Stimulated activated CD4-positive, alpha-beta T cell treated with anti-CD3 and anti-CD28 coated beads, TNF-alpha, amount 100 ng/mL, for 24 hours (primary cell): Measurements from ENCODE around the gene MMS22L.

ENCODE experiments used
- DNase-seq, 3 experiments: peaks; one replicate each; pipeline ENCODE4 v3.0.0-alpha.2; 2020; ENCODE audit warnings: low read depth in 3 of 3

The MMS22L gene, protein sequence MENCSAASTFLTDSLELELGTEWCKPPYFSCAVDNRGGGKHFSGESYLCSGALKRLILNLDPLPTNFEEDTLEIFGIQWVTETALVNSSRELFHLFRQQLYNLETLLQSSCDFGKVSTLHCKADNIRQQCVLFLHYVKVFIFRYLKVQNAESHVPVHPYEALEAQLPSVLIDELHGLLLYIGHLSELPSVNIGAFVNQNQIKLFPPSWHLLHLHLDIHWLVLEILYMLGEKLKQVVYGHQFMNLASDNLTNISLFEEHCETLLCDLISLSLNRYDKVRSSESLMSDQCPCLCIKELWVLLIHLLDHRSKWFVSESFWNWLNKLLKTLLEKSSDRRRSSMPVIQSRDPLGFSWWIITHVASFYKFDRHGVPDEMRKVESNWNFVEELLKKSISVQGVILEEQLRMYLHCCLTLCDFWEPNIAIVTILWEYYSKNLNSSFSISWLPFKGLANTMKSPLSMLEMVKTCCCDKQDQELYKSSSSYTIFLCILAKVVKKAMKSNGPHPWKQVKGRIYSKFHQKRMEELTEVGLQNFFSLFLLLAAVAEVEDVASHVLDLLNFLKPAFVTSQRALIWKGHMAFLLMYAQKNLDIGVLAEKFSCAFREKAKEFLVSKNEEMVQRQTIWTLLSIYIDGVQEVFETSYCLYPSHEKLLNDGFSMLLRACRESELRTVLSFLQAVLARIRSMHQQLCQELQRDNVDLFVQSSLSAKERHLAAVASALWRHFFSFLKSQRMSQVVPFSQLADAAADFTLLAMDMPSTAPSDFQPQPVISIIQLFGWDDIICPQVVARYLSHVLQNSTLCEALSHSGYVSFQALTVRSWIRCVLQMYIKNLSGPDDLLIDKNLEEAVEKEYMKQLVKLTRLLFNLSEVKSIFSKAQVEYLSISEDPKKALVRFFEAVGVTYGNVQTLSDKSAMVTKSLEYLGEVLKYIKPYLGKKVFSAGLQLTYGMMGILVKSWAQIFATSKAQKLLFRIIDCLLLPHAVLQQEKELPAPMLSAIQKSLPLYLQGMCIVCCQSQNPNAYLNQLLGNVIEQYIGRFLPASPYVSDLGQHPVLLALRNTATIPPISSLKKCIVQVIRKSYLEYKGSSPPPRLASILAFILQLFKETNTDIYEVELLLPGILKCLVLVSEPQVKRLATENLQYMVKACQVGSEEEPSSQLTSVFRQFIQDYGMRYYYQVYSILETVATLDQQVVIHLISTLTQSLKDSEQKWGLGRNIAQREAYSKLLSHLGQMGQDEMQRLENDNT

DNA sequence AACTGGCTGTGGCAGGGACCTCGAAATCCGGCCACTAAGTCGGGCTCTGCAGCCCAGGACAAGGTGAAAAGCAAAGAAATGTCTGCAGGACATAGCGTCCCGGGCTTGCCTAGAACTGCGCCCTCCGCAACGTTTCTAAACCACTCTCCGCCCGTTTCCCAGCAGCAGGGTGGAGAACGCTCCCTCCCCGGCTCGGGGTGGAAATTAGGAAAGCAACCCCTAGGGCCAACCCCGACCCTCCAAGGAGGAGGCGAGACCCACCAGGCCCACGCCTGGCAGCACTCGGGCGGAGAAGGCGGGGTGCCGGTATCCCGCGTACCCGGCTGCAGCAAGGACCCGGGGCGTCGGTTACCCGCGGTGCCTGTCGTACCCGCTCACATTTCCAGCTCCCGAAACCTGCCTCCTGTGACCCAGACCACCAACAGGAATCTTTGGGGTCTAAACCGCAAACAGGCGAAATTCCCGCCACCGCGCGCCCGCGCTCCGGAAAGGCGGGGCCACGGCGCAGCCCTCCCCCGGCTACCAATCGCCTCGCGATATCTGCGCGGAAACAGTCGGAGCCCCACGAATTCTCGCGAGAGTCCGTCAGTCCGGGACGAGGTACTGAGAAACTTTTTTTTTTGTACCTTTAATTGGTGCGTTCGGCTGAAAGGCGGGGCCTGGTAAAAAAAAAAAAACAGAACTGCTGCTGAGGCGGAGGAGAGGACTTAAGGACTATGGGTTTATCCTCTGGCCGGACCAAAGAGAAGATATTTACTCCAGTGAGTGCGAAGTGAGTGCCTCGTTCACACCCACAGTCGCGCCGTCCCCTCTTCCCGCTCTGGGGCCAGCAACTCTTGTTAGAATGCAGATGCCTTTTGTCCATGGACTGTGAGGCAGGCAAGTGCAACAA, at the start of gene MMS22L:
Gene MMS22L (minus strand): TSS at position 491 of the 892 bp plus-strand sequence. CDS start 739 bp downstream, outside the sequence.
- DNase-seq, result peak; percentile 81 to 90 (median 82)

DNA sequence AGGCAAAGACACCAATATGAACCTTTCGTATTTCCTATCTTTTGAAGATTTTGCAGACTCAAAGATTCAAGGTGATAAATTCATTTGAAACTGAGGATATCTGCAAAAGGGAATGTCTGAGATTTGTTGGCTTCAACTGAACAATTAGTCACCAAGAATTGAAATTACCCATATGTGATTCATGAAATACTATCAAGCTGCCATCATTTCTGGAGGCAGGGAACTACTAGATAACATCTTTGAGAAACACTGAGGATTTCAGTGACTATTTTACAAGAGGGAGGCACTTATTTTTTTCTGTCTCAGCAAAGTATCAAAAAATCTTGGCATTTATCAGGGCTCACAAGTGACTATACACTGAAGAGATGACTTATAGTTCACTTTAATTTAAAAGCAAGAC, 39.8 kb upstream of the MMS22L start:
- DNase-seq, result no peak

- no peak for DNase-seq
Measured at GRCh38 chr6:97322226-97322625, 39.2 kb upstream of the MMS22L start.

DNA sequence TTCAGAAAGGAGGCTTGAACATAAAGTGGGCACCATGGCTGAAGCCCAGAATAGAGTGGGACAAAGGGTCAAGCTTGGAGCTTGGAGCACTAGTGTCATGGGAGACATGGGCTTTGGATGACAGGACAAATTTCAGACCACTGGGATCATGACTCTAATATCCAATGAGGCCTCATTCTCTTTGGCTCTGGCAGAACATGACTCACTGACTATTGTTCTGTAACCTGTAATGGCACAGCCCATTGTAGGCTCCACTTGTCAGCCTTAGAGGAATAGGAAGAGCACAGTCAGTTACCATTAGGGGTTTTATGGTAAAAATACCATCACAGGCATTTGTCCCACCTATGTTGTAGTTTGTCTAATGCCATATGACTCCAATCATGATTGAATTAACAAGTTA, 34.0 kb upstream of the MMS22L start:
- DNase-seq, result no peak

- DNase-seq, result no peak
Measured at GRCh38 chr6:97312241-97312640, 29.2 kb upstream of the MMS22L start.

DNA sequence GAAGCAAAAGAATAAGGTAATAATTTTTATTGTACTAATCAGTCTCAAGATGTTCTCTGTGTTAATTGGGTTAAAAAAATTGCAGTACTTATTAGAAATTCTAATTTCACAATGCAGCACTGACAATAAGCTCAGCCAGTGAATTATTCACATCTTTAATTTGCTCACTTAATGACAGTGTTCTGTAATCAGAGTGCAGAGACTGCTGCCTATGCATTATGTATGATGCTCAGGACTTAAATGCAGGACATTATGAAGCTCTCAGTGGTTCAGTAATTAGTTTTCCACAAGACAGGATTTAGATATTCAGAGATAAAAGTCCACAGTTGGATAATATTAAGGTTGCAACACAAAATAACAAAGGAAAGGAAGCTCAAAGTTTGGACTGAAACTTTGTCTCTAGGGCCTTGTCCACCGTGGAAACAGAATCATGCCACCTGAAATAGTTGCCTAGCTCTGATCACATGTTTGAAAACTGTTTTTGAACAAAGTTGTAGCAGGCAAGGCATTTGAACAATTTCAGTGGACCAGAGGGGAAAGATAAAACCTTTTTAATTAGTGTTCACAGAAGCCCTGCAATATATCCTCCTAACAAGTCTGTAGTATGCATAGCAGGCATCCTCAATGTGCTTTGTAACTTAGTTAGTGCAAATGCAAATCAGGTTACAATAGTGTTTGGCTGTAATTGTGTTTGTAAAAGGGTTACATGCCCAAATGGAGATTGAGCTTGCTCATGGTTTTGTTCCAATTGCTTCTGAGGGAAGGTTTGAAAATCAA, 23.7 kb upstream of the MMS22L start:
- no peak for DNase-seq

- no peak for DNase-seq
Measured at GRCh38 chr6:97305414-97306066, 22.5 kb upstream of the MMS22L start.

DNA sequence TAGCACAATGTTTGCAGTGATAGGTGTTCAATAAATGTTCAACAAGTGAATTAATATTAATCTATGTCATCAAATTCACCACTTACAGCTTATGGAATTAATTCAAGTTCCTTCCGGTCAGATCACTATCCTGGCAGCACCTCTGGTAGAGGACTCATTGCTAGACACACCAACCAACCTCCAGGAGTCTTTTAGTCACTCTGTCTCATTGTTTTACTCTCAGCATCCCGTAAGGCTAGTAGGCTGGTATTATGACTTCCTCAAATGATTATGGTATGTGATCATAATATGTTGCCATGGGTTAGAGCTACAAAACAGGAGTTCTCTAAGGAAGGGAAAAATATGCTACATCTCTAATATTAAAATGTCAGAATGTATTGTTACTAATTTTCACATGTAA, 21.7 kb upstream of the MMS22L start:
- no peak for DNase-seq

DNA sequence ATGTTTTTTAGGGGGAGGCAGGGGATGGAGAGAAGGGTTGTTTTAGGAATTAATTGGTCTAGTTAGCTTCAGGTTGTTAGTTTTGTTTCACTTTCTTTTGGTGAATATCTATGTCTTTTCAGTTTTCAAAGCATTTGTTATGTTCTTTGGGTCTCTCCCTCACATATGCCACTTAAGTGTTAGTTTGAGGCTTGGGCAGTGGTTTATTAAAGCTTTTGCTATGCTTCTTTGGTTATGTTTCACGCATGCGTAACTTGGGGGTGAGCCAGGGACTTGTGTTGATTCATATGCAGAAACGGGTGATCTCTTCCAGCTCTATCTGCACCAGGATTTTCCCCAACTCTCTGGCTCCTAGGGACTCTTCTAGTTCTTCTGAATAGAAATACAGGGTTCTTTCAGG, 11.4 kb upstream of the MMS22L start:
- DNase-seq, result no peak

DNA sequence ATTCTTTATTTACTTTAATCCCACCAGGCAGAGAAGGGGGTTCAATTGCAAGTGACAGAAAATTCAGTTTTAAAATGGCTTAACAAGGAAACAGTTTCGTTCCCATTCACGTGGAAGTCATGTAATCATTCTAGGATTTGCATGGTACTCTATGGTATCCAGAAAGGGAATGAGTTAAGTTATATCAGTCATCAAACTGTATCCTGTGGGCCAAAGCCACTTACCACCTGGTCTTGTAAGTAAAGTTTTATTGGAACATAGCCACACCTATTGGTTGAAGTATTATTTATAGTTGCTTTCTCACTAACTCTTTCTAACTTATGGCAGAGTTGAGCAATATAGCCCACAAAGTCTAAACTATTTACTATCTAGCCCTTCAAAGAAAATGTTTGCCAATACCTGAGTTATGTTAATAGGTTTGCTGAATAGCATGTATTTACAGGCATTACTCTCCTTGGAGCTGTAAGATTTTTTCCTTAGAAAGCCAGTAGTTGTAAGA, 10.2 kb upstream of the MMS22L start:
- DNase-seq, result no peak

- DNase-seq, result no peak
Measured at GRCh38 chr6:97292671-97293070, 9.7 kb upstream of the MMS22L start.

GRCh38 chr6:97291896-97292295, 8.9 kb upstream of the MMS22L start:
- DNase-seq, result no peak

DNA sequence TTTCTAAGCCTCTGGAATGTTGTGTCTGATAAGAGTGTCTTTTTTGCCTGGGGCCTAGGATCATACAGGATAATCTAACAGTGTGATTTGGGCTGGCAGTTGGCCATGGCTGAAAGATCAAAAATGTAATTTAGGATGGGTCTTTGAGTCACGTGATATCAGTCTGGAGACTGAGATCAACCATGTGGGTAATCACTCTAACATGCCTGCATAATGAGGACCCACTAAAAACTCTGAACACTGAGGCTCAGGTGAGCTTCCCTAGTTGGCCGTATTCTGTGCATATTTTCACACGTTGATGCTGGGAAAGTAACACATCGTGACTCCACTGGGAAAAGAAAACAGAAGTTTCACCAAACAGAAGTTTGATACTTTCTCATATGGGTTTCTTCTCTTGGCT, 6.3 kb upstream of the MMS22L start:
- no peak for DNase-seq

DNA sequence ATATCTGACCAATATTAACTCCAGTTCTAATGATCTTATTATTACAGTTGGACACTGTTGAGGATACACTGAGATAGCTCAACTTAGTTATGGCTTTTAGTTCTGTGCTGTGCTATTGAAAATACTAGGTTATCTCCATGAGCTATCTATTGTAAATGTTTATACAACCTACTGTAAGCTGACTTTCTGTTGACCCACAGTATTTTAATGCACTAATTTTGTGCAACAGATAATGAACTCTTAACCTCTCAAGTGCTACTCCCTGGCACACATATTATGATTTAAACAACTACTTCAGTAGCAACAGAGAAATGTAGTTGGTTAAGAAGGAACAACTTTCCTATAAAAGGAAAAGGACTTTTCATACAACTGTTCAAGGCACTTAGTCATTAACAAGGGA, 5.2 kb upstream of the MMS22L start:
- no peak for DNase-seq

GRCh38 chr6:97282238-97282725, 734 bp downstream of the MMS22L start:
- DNase-seq, result no peak

DNA sequence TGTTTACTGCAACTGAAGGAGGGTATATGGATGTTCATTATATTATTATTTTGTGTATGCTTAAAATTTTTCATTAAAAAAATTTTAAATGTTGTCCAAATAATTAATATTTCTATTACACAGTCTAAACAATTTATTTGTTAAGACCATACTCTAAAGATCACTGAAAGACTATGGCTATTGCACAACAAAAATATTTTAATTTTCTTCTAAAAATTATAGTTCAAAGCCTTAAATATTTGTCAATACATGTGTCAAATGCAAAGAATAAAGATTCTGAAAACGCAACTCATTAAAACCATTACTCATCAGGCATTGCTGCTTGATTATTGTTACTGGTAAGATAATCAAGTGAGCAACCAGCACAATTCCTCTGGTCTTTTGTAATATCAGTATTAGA, 2.2 kb downstream of the MMS22L start:
- DNase-seq, result no peak

- DNase-seq, result no peak
Measured at GRCh38 chr6:97275804-97276203, 7.2 kb downstream of the MMS22L start.

DNA sequence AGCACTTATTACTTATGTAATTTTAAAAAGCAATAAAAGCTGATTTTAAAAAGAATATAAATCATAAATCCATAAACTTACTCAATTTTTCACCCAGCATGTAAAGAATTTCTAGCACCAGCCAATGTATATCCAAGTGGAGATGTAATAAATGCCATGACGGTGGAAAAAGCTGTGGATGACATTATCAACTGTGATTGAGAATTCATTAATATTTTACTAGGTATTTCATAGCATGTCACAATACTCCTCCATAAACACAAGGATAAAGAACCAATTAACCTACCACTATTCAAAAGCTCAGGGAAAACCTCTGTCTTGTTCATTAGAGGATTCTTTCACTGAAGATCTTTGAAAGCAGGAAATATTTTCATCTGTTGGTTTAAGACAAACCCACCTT, 13.2 kb downstream of the MMS22L start:
- no peak for DNase-seq

DNA sequence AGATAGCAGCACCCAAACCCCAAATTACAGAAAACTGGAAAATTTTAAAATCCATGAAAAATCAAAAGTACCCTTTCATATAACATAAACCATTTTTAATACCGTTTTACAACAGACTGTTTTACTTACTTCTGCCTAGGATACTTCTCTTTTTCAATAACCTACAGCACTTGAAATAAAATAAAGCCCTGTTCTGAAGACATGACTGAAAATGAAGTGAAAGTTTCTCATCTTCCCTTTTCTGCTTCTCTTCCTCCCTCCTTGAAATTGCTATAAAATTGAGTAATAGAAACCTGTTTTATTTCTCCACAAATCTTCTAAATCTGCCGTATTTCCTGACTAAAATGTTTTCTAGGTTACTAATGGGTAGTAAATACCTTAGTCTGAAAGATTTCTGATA, 20.3 kb downstream of the MMS22L start:
- DNase-seq, result no peak
